ENCODE data around the gene MAST3. TPM values are rescaled to one million over a fixed set of nuclear protein-coding genes. Genes with fewer than 3 reads are reported as not detected.
A peak's percentile ranks its signal among the peaks of the same experiment; 100 is the strongest.

The MAST3 gene
- total RNA-seq, 1 donor from 2014 or later: 48.6 TPM

DNA sequence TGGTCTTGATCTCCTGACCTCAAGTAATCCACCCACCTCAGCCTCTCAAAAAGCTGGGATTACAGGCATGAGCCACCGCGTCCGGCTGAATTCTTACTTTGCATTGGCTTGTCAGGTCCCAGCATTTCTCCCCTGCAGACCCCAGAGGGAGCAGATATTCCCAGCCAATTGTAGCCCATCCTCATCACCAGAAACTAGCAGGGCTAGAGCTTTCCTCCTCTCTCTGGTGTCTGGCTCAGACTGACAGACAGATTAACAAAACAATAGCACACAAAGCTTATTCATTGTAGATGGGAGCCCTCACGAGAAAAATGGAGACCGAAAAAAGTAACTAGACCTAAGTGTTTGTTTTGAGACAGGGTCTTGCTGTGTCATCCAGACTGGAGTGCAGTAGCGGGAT is 88.0 kb downstream of the MAST3 start:
- TF ChIP-seq, protein P1, sequence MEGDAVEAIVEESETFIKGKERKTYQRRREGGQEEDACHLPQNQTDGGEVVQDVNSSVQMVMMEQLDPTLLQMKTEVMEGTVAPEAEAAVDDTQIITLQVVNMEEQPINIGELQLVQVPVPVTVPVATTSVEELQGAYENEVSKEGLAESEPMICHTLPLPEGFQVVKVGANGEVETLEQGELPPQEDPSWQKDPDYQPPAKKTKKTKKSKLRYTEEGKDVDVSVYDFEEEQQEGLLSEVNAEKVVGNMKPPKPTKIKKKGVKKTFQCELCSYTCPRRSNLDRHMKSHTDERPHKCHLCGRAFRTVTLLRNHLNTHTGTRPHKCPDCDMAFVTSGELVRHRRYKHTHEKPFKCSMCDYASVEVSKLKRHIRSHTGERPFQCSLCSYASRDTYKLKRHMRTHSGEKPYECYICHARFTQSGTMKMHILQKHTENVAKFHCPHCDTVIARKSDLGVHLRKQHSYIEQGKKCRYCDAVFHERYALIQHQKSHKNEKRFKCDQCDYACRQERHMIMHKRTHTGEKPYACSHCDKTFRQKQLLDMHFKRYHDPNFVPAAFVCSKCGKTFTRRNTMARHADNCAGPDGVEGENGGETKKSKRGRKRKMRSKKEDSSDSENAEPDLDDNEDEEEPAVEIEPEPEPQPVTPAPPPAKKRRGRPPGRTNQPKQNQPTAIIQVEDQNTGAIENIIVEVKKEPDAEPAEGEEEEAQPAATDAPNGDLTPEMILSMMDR (IDR thresholded peaks at IDR 0.05): no peak
- no peak for ATAC-seq (ENCODE audit: low read depth)
- H3K9me3 Mint-ChIP-seq: no peaks in the 10 kb centered on the region
- CTCF ChIA-PET: interaction anchor here (1.2 kb wide), 1 partner anchor 17 kb away, joined by 3 read pairs; no protein-coding TSS in a partner anchor
- intact Hi-C loops (cut with micrococcal nuclease): no loop called here
- no peak for DNase-seq
- H3K27me3 Mint-ChIP-seq: no peaks in the 10 kb centered on the region
- no peak overlapping the region for H3K4me3 Mint-ChIP-seq
- peak overlapping the region; percentile 59 for H3K27ac Mint-ChIP-seq
- POLR2A ChIA-PET: interaction anchor here (0.6 to 19.0 kb wide), 4 partner anchors 13 to 964 kb away, joined by 3 to 437 read pairs (median 4); partner anchors contain the start of gene IFI30
- H3K4me1 Mint-ChIP-seq: peaks cover 43% of the 10 kb centered on the region
- peaks cover 5% of the 10 kb centered on the region for H3K36me3 Mint-ChIP-seq (ENCODE audit: low read depth)

DNA sequence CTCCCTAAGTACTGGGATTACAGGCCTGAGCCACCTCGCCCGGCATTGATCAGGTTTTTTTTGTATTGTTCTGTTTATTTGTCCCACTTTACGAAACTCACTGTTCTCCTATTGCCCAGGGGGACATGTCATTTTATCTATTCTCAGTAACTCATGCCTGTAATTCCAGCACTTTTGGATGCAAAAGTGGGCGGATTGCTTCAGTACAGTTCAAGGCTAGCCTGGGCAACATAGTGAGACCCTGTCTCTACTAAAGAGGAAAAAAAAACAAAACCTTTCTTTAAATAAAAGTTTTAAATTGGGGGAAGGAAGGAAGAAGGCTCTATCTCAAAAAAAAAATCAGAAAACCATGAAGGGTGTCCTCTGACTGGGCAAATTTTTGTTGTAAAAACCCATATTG is 92.7 kb downstream of the MAST3 start:
- ChIA-PET CTCF (interaction anchor here (2.3 kb wide), 1 partner anchor 9 kb away, joined by 23 read pairs; no protein-coding TSS in a partner anchor), POLR2A (interaction anchor here (0.6 to 19.0 kb wide), 6 partner anchors 8 to 241 kb away, joined by 3 to 437 read pairs (median 6); partner anchors contain the start of gene IFI30)
- intact Hi-C loops (cut with micrococcal nuclease): loop anchor here (5.0 kb wide), 1 partner anchor 332 kb away; the partner anchor contains the start of gene ELL
- Mint-ChIP-seq H3K4me3 (no peak overlapping the region), H3K27me3 (no peaks in the 10 kb centered on the region), H3K9me3 (no peaks in the 10 kb centered on the region), H3K27ac (peak overlapping the region; percentile 61), H3K4me1 (peaks cover 54% of the 10 kb centered on the region), H3K36me3 (ENCODE audit: low read depth) (peaks cover 12% of the 10 kb centered on the region)
- ATAC-seq (ENCODE audit: low read depth) (no peak), DNase-seq (no peak)
- TF ChIP-seq, protein P1 (IDR thresholded peaks at IDR 0.05): no peak

DNA sequence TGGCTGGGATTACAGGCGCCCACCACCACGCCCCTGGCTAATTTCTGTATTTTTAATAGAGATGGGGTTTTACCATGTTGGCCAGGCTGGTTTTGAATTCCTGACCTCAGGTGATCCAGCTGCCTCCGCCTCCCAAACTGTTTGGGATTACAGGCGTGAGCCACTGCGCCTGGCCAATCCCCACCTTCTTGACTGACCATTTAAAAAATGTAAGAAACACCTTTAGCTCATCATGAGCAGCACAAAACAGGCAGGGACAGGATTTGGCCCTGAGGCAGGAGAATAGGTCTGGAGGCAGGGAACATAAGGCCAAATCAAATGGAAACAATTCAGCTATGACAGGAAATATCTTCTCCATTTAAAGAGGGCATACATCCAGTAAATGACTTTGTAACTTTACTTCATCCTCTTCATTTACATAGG is 94.1 kb downstream of the MAST3 start:
- Mint-ChIP-seq H3K27me3 (no peaks in the 10 kb centered on the region), H3K36me3 (ENCODE audit: low read depth) (peaks cover 18% of the 10 kb centered on the region), H3K27ac (peak overlapping the region; percentile 95), H3K4me3 (peak overlapping the region; percentile 87), H3K4me1 (peaks cover 46% of the 10 kb centered on the region), H3K9me3 (no peaks in the 10 kb centered on the region)
- intact Hi-C loops (cut with micrococcal nuclease): loop anchor here (1.0 to 5.0 kb wide), 7 partner anchors 10 to 331 kb away; partner anchors contain the start of genes ELL, IFI30, LSM4 and RAB3A
- DNase-seq: no peak
- CTCF ChIA-PET: interaction anchor here (0.8 to 2.3 kb wide), 23 partner anchors 8 to 253 kb away, joined by 3 to 23 read pairs (median 5); partner anchors contain the start of genes IFI30, LSM4 and RAB3A
- TF ChIP-seq, protein P1 (IDR thresholded peaks at IDR 0.05): no peak
- no peak for ATAC-seq (ENCODE audit: low read depth)
- POLR2A ChIA-PET: interaction anchor here (0.6 to 19.0 kb wide), 23 partner anchors 9 to 888 kb away, joined by 3 to 437 read pairs (median 8); partner anchors contain the start of genes ARRDC2, CCDC124, IFI30 and JUND

DNA sequence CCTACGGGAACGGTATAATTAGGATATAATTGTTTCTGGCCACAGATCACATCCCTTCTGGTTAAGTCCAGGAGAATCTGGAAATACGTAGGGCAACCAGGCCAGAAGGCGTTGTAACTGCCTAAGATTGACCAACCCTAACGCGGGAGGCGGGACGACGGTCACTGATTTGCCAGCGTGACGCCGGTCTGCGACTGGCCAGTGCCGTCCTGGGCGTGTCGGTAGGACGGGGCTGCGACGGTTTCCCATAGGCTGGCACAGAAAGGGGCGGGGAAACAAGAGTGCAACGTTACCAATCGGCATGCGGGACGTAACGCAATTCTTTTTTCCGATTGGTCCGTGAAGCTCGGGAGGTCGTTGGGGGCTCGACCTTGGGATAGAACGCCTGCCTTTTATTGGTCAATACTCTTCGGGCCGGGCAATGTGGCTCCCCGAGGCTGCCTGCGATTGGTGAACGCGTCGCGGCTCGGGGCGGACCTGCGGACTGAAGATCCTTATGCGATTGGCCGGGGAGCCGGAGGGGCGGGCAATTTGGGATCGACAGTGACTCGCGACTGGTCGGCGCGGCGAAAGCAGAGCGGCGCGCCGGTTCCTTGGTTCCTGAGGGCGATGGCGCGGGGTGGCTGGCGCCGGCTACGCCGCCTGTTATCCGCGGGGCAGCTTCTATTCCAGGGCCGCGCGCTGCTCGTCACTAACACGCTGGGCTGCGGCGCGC is 95.3 kb downstream of the MAST3 start, which contains the start of gene MPV17L2:
TSS of gene MPV17L2 (plus strand) at position 546 of the 715 bp plus-strand sequence. CDS start at position 610, 64 bp downstream.
- DNase-seq (peak; percentile 90), ATAC-seq (ENCODE audit: low read depth) (peak; percentile 83)
- H3K27ac Mint-ChIP-seq: peak within 1 kb of the TSS; percentile 95
- CTCF ChIA-PET: interaction anchor here (0.9 to 2.3 kb wide), 20 partner anchors 9 to 255 kb away, joined by 3 to 23 read pairs (median 7); partner anchors contain the start of genes IFI30 and RAB3A
- no peaks in the 10 kb centered on the region for H3K27me3 Mint-ChIP-seq
- H3K4me1 Mint-ChIP-seq: peaks cover 40% of the 10 kb centered on the region
- TF ChIP-seq, protein P1 (IDR thresholded peaks at IDR 0.05): no peak
- H3K9me3 Mint-ChIP-seq: no peaks in the 10 kb centered on the region
- POLR2A ChIA-PET: interaction anchor here (0.6 to 19.0 kb wide), 28 partner anchors 8 to 260 kb away, joined by 3 to 437 read pairs (median 7); partner anchors contain the start of genes ARRDC2, CCDC124, IFI30 and IQCN
- H3K36me3 Mint-ChIP-seq (ENCODE audit: low read depth): peaks cover 22% of the 10 kb centered on the region
- intact Hi-C loops (cut with micrococcal nuclease): loop anchor here (1.0 to 5.0 kb wide), 7 partner anchors 11 to 329 kb away; partner anchors contain the start of genes ELL, IFI30, LSM4 and RAB3A
- peak within 1 kb of the TSS; percentile 87 for H3K4me3 Mint-ChIP-seq

All from activated B cell treated with CpG ODN at 0.5 μM for 24 hours (primary cell).